Sigmoid colon (tissue), 7 donors: ENCODE results near the gene MROH8. TPM values are rescaled to one million over a fixed set of nuclear protein-coding genes. Genes with fewer than 3 reads are reported as not detected.

Experiments used
- DNase-seq: peaks from one replicate; pipeline ENCODE4 v3.0.0-alpha.2; 2019
- H3K27ac ChIP-seq, 4 donors: fragments of 200-600 bp; sonication (generic); one replicate each; pipeline ENCODE4 v1.5.1; 2016 to 2019; ENCODE audit warnings: mild to moderate bottlenecking in 1 of 4
- H3K27me3 ChIP-seq, 3 donors: fragments of 200-600 bp; sonication (generic); one replicate each; pipeline ENCODE4 v1.5.1; 2019; ENCODE audit warnings: mild to moderate bottlenecking in 1 of 3
- H3K36me3 ChIP-seq, 4 donors: fragments of 200-600 bp; sonication (generic); one replicate each; pipeline ENCODE4 v1.5.1; 2016 to 2019
- H3K4me1 ChIP-seq, 4 donors: fragments of 200-600 bp; sonication (generic); one replicate each; pipeline ENCODE4 v1.5.1; 2017 to 2019
- H3K4me3 ChIP-seq, 4 donors: fragments of 200-600 bp; sonication (generic); one replicate each; pipeline ENCODE4 v1.5.1; 2017 to 2019; ENCODE audit warnings: mild to moderate bottlenecking in 2 of 4, moderate library complexity in 1 of 4
- H3K9me3 ChIP-seq, 4 donors: fragments of 200-600 bp in 3 of 4; sonication (generic) in 3 of 4; one replicate each; pipeline versions ENCODE4 v1.5.1 to v1.6.1; 2013 to 2019
- CTCF ChIP-seq, 4 experiments: fragments of 450-650 bp in 3 of 4; fragments of 200-600 bp in 1 of 4; IDR thresholded peaks; one replicate each; pipeline ENCODE4 v1.5.1; 2016 to 2019; ENCODE audit warnings: antibody characterized with exemption in 4 of 4, mild to moderate bottlenecking in 3 of 4, moderate library complexity in 2 of 4
- EP300 ChIP-seq, 4 donors: sonication (generic); formaldehyde crosslinking; IDR thresholded peaks; one replicate each; pipeline ENCODE4 v1.6.1; 2017; ENCODE audit warnings: antibody characterized with exemption in 4 of 4
- POLR2A ChIP-seq, 2 donors: fragments of 450-650 bp; IDR thresholded peaks; one replicate each; pipeline ENCODE4 v1.6.1; 2016; ENCODE audit warnings: antibody characterized with exemption in 2 of 2, mild to moderate bottlenecking in 2 of 2, moderate library complexity in 2 of 2
- POLR2AphosphoS5 ChIP-seq, 4 donors: sonication (generic); formaldehyde crosslinking; IDR thresholded peaks; one replicate each; pipeline ENCODE4 v1.6.1; 2017; ENCODE audit warnings: antibody characterized with exemption in 4 of 4
- WGBS, 2 donors: extraction: QIAGEN DNeasy Blood & Tissue Kit; methylation state at CpG; one replicate each; pipeline ENCODE4 v1.1.7; 2013; 5-methylcytosine and 5-hydroxymethylcytosine counted together
- intact Hi-C: fragments of 100-400 bp; cut with DNase I; formaldehyde crosslinking; loops from one replicate; pipeline ENCODE4 v1.15.1; 2023
- polyA plus RNA-seq, 3 donors: library from polyadenylated mRNA; stranded (reverse); fragments of 200-250 nt; gene quantifications; one replicate each; pipeline ENCODE4 v1.2.3, GENCODE V29; 2013
- total RNA-seq, 4 donors: library from RNA; depleted of rRNA; stranded (reverse); fragments of >200 nt; gene quantifications; one replicate each; pipeline ENCODE4 v1.1.0, GENCODE V29; 2016
- donor health status: healthy with polysubstance abuse.
- donor health status: Bipolar disorder and iron deficiency.
- donor health status: healthy.

MROH8 gene
- total and polyA plus RNA-seq, 7 donors = 0.46 to 11.1 (median 2.4) TPM

GRCh38 chr20:37207171-37207570 is 27.8 kb upstream of the MROH8 start:
- H3K36me3 ChIP-seq = peaks cover 18 to 88% (median 54%) of the 10 kb centered on the region in 4 donors
- no peak for DNase-seq
- 98% methylated on average over 11 of the region's 11 CpGs for WGBS, 2 donors

GRCh38 chr20:37205794-37206193 is 26.4 kb upstream of the MROH8 start:
- H3K4me1 ChIP-seq = peaks cover 0 to 14% (median 7%) of the 10 kb centered on the region in 4 donors
- peaks cover 18 to 84% (median 48%) of the 10 kb centered on the region in 4 donors for H3K36me3 ChIP-seq
- no peaks in the 10 kb centered on the region for H3K9me3 ChIP-seq
- TF ChIP-seq POLR2A (IDR thresholded peaks at IDR 0.05) (no peak), POLR2AphosphoS5 (IDR thresholded peaks at IDR 0.05) (no peak), EP300 (IDR thresholded peaks at IDR 0.05) (no peak), CTCF (IDR thresholded peaks at IDR 0.05) (no peak)
- no peaks in the 10 kb centered on the region for H3K27me3 ChIP-seq
- no peak for DNase-seq
- no peak overlapping the region for H3K4me3 ChIP-seq
- H3K27ac ChIP-seq = no peak overlapping the region
- WGBS, 2 donors = 73 to 85% methylated on average over 2 of the region's 2 CpGs
- intact Hi-C loops = loop anchor here (10.0 kb wide), 1 partner anchor 179 kb away; no protein-coding TSS in a partner anchor

More at GRCh38 chr20:37207171-37207570, 27.8 kb upstream of the MROH8 start:
- H3K4me3 ChIP-seq = no peak overlapping the region
- no peak for TF ChIP-seq POLR2AphosphoS5 (IDR thresholded peaks at IDR 0.05)
- no peak for TF ChIP-seq POLR2A (IDR thresholded peaks at IDR 0.05)
- no peak for TF ChIP-seq CTCF (IDR thresholded peaks at IDR 0.05)
- H3K9me3 ChIP-seq = no peaks in the 10 kb centered on the region
- H3K4me1 ChIP-seq = peaks cover 0 to 7% (median 4%) of the 10 kb centered on the region in 4 donors
- intact Hi-C loops = loop anchor here (10.0 kb wide), 1 partner anchor 178 kb away; no protein-coding TSS in a partner anchor
- H3K27ac ChIP-seq = no peak overlapping the region
- H3K27me3 ChIP-seq = no peaks in the 10 kb centered on the region

GRCh38 chr20:37205130-37205529 is 25.8 kb upstream of the MROH8 start:
- intact Hi-C loops = loop anchor here (10.0 kb wide), 1 partner anchor 180 kb away; no protein-coding TSS in a partner anchor
- Histone ChIP-seq H3K9me3 (no peaks in the 10 kb centered on the region), H3K36me3 (peaks cover 18 to 84% (median 46%) of the 10 kb centered on the region in 4 donors), H3K4me1 (peaks cover 0 to 14% (median 7%) of the 10 kb centered on the region in 4 donors), H3K4me3 (no peak overlapping the region), H3K27me3 (no peaks in the 10 kb centered on the region), H3K27ac (no peak overlapping the region)
- no peak for TF ChIP-seq POLR2AphosphoS5 (IDR thresholded peaks at IDR 0.05)
- no peak for TF ChIP-seq CTCF (IDR thresholded peaks at IDR 0.05)
- no peak for TF ChIP-seq EP300 (IDR thresholded peaks at IDR 0.05)
- no peak for TF ChIP-seq POLR2A (IDR thresholded peaks at IDR 0.05)
- WGBS, 2 donors = 81 to 88% methylated on average over 6 of the region's 6 CpGs
- no peak for DNase-seq

GRCh38 chr20:37204056-37204455 is 24.7 kb upstream of the MROH8 start:
- Histone ChIP-seq H3K4me3 (no peak overlapping the region), H3K36me3 (peaks cover 18 to 84% (median 44%) of the 10 kb centered on the region in 4 donors), H3K27ac (no peak overlapping the region), H3K9me3 (no peaks in the 10 kb centered on the region), H3K27me3 (no peaks in the 10 kb centered on the region), H3K4me1 (peaks cover 0 to 14% (median 7%) of the 10 kb centered on the region in 4 donors)
- intact Hi-C loops = loop anchor here (5.0 to 10.0 kb wide), 2 partner anchors 181 to 328 kb away; no protein-coding TSS in a partner anchor
- TF ChIP-seq POLR2A (IDR thresholded peaks at IDR 0.05) = no peak
- TF ChIP-seq EP300 (IDR thresholded peaks at IDR 0.05) = no peak
- no peak for TF ChIP-seq POLR2AphosphoS5 (IDR thresholded peaks at IDR 0.05)
- no peak for TF ChIP-seq CTCF (IDR thresholded peaks at IDR 0.05)
- WGBS, 2 donors = 88 to 90% methylated on average over 3 of the region's 3 CpGs
- DNase-seq = no peak
